ENCODE measurements around the gene ILDR2. TPM values are rescaled to one million over a fixed set of nuclear protein-coding genes. Genes with fewer than 3 reads are reported as not detected.

The ILDR2 gene, protein sequence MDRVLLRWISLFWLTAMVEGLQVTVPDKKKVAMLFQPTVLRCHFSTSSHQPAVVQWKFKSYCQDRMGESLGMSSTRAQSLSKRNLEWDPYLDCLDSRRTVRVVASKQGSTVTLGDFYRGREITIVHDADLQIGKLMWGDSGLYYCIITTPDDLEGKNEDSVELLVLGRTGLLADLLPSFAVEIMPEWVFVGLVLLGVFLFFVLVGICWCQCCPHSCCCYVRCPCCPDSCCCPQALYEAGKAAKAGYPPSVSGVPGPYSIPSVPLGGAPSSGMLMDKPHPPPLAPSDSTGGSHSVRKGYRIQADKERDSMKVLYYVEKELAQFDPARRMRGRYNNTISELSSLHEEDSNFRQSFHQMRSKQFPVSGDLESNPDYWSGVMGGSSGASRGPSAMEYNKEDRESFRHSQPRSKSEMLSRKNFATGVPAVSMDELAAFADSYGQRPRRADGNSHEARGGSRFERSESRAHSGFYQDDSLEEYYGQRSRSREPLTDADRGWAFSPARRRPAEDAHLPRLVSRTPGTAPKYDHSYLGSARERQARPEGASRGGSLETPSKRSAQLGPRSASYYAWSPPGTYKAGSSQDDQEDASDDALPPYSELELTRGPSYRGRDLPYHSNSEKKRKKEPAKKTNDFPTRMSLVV
- 1 to 10 TPM; 4.9 to 5.4 TPM for total RNA-seq

DNA sequence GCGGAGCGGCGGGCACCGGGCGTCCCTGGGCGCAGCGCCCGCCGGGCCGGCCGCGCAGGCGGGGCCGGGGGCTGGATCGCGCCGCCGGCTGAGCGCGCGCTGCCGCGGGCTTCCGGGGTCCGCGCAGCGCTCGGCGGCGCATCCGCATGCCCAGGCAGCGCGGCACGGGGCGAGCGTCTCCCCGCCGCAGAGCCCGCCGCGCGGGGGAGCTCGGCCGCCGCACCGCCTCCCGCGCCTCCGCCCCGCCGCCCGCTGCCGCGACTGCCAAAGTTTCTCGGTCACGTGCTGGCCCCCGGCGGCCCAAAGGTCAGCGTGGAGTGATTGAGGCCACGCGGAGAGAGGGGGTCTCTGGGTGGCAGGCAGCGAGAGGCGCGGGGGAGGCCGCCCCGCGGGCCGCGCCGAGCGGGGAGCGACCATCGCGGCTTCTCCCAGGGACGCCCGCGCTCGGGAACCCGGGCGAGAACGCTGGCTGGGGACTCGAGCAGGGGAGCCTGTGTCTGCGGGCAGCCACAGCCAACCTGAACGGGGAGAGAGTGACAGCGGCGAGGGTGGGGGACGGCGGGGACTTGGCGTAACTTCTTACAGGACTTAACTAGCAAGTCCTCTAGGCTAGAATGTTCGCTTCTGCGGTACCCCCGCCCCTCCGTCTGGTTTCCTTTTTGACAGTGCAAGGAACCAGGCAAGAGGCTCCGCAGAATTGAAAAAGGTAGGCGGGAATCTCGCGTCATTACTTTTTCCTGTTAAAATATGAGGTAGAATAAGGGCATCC is at the start of gene ILDR2:
TSS of gene ILDR2 (minus strand) at position 180 of the 769 bp plus-strand sequence. CDS start 272 bp downstream, outside the sequence.

DNA sequence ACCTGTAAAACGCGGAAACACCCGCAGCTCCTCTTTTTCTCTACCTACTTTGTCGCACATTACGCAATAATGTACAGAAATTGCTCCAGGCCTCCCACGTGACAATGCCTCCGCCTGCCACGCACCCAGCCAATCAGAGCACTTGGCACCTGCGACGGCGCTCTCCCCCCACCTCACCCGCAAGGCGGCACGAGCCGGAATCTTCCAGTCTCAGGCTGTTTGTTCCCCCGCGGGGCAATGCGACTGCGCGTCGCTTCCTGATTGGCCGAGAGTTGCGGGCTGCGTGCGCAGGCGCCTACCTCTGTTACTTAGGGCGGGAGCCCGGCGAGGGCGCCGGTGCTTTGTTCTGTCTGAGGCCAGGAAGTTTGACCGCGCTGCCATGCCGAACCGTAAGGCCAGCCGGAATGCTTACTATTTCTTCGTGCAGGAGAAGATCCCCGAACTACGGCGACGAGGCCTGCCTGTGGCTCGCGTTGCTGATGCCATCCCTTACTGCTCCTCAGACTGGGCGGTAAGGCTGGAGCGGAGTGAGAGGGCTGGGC is 13.7 kb upstream of the ILDR2 start, which contains the start of gene MAEL:
TSS of gene MAEL (plus strand) at position 307 of the 542 bp plus-strand sequence. CDS start at position 380, 73 bp downstream.

DNA sequence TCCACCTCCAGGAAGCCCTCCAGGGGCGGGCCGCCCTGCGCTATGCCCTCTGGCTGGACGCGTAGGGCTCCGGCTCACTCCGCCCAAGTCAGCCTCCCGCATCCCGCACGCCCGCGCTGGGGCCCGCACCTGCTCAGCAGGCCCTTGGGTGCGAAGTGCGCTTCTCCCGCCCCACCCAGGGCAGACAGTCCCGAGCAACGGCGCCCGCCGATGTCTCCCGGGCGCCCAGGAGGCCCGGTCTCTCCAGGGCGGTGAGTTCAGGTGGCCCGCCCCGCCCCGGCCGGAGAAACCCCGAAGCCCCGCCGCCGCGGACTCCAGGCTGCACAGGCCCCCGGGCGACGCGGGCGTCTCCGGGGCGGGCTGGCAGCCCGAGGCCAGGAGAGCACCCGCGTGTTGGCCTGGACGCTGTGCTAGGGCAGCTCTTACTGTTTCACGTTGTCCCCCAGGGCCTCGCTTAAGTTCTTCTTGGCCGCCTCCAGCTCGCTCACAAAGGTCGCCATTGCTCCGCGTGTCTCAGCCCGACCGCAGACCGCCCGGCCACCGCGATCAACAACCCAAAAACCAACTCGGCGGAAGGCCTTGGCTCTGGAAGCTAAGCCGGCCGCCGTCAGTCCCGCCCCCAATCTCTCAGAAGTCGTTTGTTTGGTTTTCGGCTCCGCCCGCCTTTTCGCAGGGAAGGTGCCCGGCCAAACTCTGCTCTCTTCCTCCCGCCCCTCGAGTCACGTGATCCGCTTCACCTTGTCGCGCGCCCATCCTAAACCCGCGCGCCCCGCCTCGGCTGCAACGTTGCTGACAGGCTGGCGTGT is 99.4 kb downstream of the ILDR2 start, which contains the start of gene TADA1:
TSS of gene TADA1 (minus strand) at position 531 of the 806 bp plus-strand sequence. CDS start at position 500, 31 bp downstream.

Other genes starting within 250 kb of the ILDR2 start
- gene POGK, start 136.1 kb downstream of the ILDR2 start, total RNA-seq: 10 to 100 TPM; 33.3 to 38.1 TPM
- 10 to 100 TPM; 13.6 to 15.1 TPM for gene TADA1, start 99.3 kb downstream of the ILDR2 start, total RNA-seq
- under 1 TPM; 0.12 to 0.35 TPM for gene MAEL, start 13.7 kb upstream of the ILDR2 start, total RNA-seq
- 1 to 10 TPM; 8.4 TPM for gene GPA33, start 114.8 kb upstream of the ILDR2 start, total RNA-seq
- gene STYXL2, start 118.5 kb upstream of the ILDR2 start, total RNA-seq: not detected
- 10 to 100 TPM; 15.4 to 19.8 TPM for gene POU2F1, start 245.3 kb upstream of the ILDR2 start, total RNA-seq